Subcutaneous abdominal adipose tissue (tissue), 5 donors: ENCODE measurements around the gene PDGFB.

Experiments
- H3K27ac ChIP-seq: one replicate; pipeline ENCODE4 v1.7.0; 2013; ENCODE audit warnings: low read depth, mild to moderate bottlenecking, inconsistent platforms, low read length, moderate library complexity
- H3K27me3 ChIP-seq, 5 donors: one replicate each; pipeline ENCODE4 v1.7.0; 2013; ENCODE audit warnings: low read length in 5 of 5, inconsistent platforms in 1 of 5; ENCODE audit not compliant: control insufficient read depth in 5 of 5, insufficient read depth in 4 of 5
- H3K36me3 ChIP-seq, 5 donors: one replicate each; pipeline ENCODE4 v1.7.0; 2013; ENCODE audit warnings: low read length in 5 of 5; ENCODE audit not compliant: control insufficient read depth in 5 of 5, insufficient read depth in 5 of 5
- H3K4me1 ChIP-seq, 5 donors: one replicate each; pipeline ENCODE4 v1.7.0; 2013; ENCODE audit warnings: low read length in 5 of 5, mild to moderate bottlenecking in 3 of 5, moderate library complexity in 1 of 5; ENCODE audit not compliant: control insufficient read depth in 5 of 5, insufficient read depth in 5 of 5
- H3K4me3 ChIP-seq, 5 donors: one replicate each; pipeline ENCODE4 v1.7.0; 2013; ENCODE audit warnings: low read length in 5 of 5, low read depth in 1 of 5
- H3K9ac ChIP-seq, 5 donors: one replicate each; pipeline ENCODE4 v1.7.0; 2013; ENCODE audit warnings: low read length in 5 of 5, mild to moderate bottlenecking in 4 of 5, moderate library complexity in 3 of 5
- H3K9me3 ChIP-seq, 5 donors: one replicate each; pipeline ENCODE4 v1.7.0; 2013; ENCODE audit warnings: low read length in 5 of 5; ENCODE audit not compliant: control insufficient read depth in 5 of 5
- donor health status: healthy.
- donor health status: healthy.
- donor health status: healthy.
- donor health status: healthy.
- donor health status: healthy.

Gene PDGFB

GRCh38 chr22:39249086-39249704, 4.4 kb upstream of the PDGFB start:
- Histone ChIP-seq H3K9ac (no peak overlapping the region), H3K4me3 (no peak overlapping the region), H3K9me3 (no peaks in the 10 kb centered on the region), H3K27me3 (peaks cover 8 to 47% (median 30%) of the 10 kb centered on the region in 5 donors), H3K36me3 (no peaks in the 10 kb centered on the region), H3K27ac (no peak overlapping the region), H3K4me1 (peaks cover 4 to 51% (median 21%) of the 10 kb centered on the region in 5 donors)

- no peaks in the 10 kb centered on the region for H3K36me3 ChIP-seq
- H3K9me3 ChIP-seq = no peaks in the 10 kb centered on the region
- no peak overlapping the region for H3K9ac ChIP-seq
- H3K4me1 ChIP-seq = peaks cover 4 to 44% (median 21%) of the 10 kb centered on the region in 5 donors
- H3K27ac ChIP-seq = no peak overlapping the region
- H3K27me3 ChIP-seq = peaks cover 8 to 41% (median 34%) of the 10 kb centered on the region in 5 donors
- H3K4me3 ChIP-seq = no peak overlapping the region
Measured at GRCh38 chr22:39248254-39248653, 3.5 kb upstream of the PDGFB start.

- peaks cover 8 to 42% (median 35%) of the 10 kb centered on the region in 5 donors for H3K27me3 ChIP-seq
Measured at GRCh38 chr22:39247361-39247760, 2.6 kb upstream of the PDGFB start.

GRCh38 chr22:39246690-39247332, 2.0 kb upstream of the PDGFB start:
- no peaks in the 10 kb centered on the region for H3K9me3 ChIP-seq
- H3K27me3 ChIP-seq = peaks cover 8 to 38% (median 31%) of the 10 kb centered on the region in 5 donors
- H3K4me1 ChIP-seq = peaks cover 1 to 44% (median 24%) of the 10 kb centered on the region in 5 donors
- no peak overlapping the region for H3K4me3 ChIP-seq
- no peak overlapping the region for H3K9ac ChIP-seq
- no peak overlapping the region for H3K27ac ChIP-seq
- H3K36me3 ChIP-seq = no peaks in the 10 kb centered on the region

More at GRCh38 chr22:39247361-39247760, 2.6 kb upstream of the PDGFB start:
- no peak overlapping the region for H3K9ac ChIP-seq
- no peaks in the 10 kb centered on the region for H3K36me3 ChIP-seq
- H3K27ac ChIP-seq = no peak overlapping the region
- H3K4me3 ChIP-seq = no peak overlapping the region
- no peaks in the 10 kb centered on the region for H3K9me3 ChIP-seq
- peaks cover 1 to 43% (median 24%) of the 10 kb centered on the region in 5 donors for H3K4me1 ChIP-seq

GRCh38 chr22:39246217-39246616, 1.4 kb upstream of the PDGFB start:
- Histone ChIP-seq H3K27ac (no peak overlapping the region), H3K4me1 (peaks cover 1 to 50% (median 30%) of the 10 kb centered on the region in 5 donors), H3K9ac (no peak overlapping the region), H3K27me3 (peaks cover 8 to 41% (median 33%) of the 10 kb centered on the region in 5 donors), H3K36me3 (peaks cover 0 to 5% (median 0%) of the 10 kb centered on the region in 5 donors), H3K9me3 (no peaks in the 10 kb centered on the region), H3K4me3 (no peak overlapping the region)

- no peak overlapping the region for H3K9ac ChIP-seq
- H3K27ac ChIP-seq = peak overlapping the region; percentile 30
- H3K36me3 ChIP-seq = peaks cover 0 to 7% (median 0%) of the 10 kb centered on the region in 5 donors
- peak overlapping the region in 2 of 5 donors; percentile 22 to 91 for H3K4me3 ChIP-seq
- no peaks in the 10 kb centered on the region for H3K9me3 ChIP-seq
- peaks cover 1 to 58% (median 39%) of the 10 kb centered on the region in 5 donors for H3K4me1 ChIP-seq
- H3K27me3 ChIP-seq = peaks cover 8 to 45% (median 37%) of the 10 kb centered on the region in 5 donors
Measured at GRCh38 chr22:39245130-39246039, 603 bp upstream of the PDGFB start.

- peaks cover 8 to 40% (median 32%) of the 10 kb centered on the region in 5 donors for H3K27me3 ChIP-seq
Measured at GRCh38 chr22:39244136-39244495, 666 bp downstream of the PDGFB start.

GRCh38 chr22:39243439-39244135, 1.2 kb downstream of the PDGFB start:
- peaks cover 0 to 64% (median 54%) of the 10 kb centered on the region in 5 donors for H3K4me1 ChIP-seq
- peak overlapping the region in 4 of 5 donors; percentile 56 to 91 (median 75) for H3K4me3 ChIP-seq
- peak overlapping the region in 3 of 5 donors; percentile 62 to 78 (median 69) for H3K9ac ChIP-seq
- peak overlapping the region; percentile 72 for H3K27ac ChIP-seq
- peaks cover 0 to 17% (median 0%) of the 10 kb centered on the region in 5 donors for H3K36me3 ChIP-seq
- peaks cover 8 to 38% (median 32%) of the 10 kb centered on the region in 5 donors for H3K27me3 ChIP-seq
- H3K9me3 ChIP-seq = no peaks in the 10 kb centered on the region

More at GRCh38 chr22:39244136-39244495, 666 bp downstream of the PDGFB start:
- H3K4me3 ChIP-seq = peak overlapping the region; percentile 30 to 91 (median 61)
- H3K36me3 ChIP-seq = peaks cover 0 to 11% (median 0%) of the 10 kb centered on the region in 5 donors
- H3K9me3 ChIP-seq = no peaks in the 10 kb centered on the region
- H3K4me1 ChIP-seq = peaks cover 0 to 61% (median 51%) of the 10 kb centered on the region in 5 donors
- peak overlapping the region; percentile 46 for H3K27ac ChIP-seq
- peak overlapping the region in 2 of 5 donors; percentile 51 to 61 for H3K9ac ChIP-seq
